ENCODE measurements around the gene HEPHL1. TPM values are rescaled to one million over a fixed set of nuclear protein-coding genes. Genes with fewer than 3 reads are reported as not detected.
"Not testable (repeated sequence)": the region's sequence is repeated elsewhere in the genome, so short reads cannot be mapped to it uniquely, and the experiment has no call there.

Gene HEPHL1
- total RNA-seq, 4 donors from 2014 or later, result not detected

DNA sequence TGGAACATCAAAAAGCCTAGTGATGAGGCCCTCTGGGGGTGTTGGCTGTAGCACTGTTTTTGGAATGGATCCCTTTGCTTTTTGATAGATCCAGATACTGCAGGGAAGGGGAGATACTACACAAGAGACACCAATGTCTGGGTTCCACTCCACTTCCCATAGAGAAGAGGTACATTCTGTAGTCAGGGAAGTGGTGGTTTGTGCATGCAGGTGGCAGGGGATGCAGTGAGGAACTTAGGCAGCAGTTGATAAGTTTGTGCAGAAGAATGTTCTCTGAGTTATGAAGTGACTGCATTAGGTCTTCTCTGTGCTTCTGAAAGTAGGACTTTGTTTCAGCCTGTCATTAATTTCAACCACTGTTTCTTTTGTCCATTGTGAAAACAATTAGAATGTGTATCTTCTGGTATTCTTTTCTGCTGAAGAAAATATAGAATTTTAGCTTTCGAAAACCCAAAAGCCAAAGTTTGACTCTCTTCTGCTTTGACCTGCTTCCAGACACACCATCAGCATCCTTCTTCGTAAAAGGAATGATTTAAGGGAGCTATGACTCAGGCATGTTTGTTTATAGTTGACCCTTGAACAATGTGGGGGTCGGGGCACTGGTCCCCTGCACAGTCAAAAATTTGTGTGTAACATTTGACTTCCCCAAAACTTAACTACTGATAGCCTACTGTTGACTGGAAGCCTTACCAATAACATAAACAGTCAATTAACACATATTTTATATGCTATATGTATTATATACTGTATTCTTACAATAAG, 133.1 kb downstream of the HEPHL1 start:
- TF ChIP-seq, protein P1, sequence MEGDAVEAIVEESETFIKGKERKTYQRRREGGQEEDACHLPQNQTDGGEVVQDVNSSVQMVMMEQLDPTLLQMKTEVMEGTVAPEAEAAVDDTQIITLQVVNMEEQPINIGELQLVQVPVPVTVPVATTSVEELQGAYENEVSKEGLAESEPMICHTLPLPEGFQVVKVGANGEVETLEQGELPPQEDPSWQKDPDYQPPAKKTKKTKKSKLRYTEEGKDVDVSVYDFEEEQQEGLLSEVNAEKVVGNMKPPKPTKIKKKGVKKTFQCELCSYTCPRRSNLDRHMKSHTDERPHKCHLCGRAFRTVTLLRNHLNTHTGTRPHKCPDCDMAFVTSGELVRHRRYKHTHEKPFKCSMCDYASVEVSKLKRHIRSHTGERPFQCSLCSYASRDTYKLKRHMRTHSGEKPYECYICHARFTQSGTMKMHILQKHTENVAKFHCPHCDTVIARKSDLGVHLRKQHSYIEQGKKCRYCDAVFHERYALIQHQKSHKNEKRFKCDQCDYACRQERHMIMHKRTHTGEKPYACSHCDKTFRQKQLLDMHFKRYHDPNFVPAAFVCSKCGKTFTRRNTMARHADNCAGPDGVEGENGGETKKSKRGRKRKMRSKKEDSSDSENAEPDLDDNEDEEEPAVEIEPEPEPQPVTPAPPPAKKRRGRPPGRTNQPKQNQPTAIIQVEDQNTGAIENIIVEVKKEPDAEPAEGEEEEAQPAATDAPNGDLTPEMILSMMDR (IDR thresholded peaks at IDR 0.05), result no peak
- no peak for TF ChIP-seq POLR2A (IDR thresholded peaks at IDR 0.05)
- no peaks in the 10 kb centered on the region for H3K4me1 ChIP-seq
- no peaks in the 10 kb centered on the region for H3K27me3 ChIP-seq
- H3K9me3 ChIP-seq, result no peaks in the 10 kb centered on the region
- no peak overlapping the region for H3K27ac ChIP-seq
- H3K4me3 ChIP-seq, result no peak overlapping the region
- intact Hi-C loops (cut with DNase I; ENCODE audit: low total_unique reads), result no loop called here
- no peaks in the 10 kb centered on the region for H3K36me3 ChIP-seq
- no peak for DNase-seq

DNA sequence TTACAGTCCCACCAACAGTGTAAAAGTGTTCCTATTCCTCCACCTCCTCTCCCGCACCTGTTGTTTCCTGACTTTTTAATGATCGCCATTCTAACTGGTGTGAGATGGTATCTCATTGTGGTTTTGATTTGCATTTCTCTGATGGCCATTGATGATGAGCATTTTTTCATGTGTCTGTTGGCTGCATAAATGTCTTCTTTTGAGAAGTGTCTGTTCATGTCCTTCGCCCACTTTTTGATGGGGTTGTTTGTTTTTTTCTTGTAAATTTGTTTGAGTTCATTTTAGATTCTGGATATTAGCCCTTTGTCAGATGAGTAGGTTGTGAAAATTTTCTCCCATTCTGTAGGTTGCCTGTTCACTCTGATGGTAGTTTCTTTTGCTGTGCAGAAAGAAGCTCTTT, 136.2 kb downstream of the HEPHL1 start:
- DNase-seq; H3K36me3 ChIP-seq; H3K4me1 ChIP-seq; H3K4me3 ChIP-seq; H3K27me3 ChIP-seq; intact Hi-C loops (cut with DNase I; ENCODE audit: low total_unique reads); H3K9me3 ChIP-seq; H3K27ac ChIP-seq: not testable (repeated sequence)

Small RNAs within 50 kb of the gene (small RNA-seq; reads per million reads assigned to genes)
- gene AP002795.1, result not detected

Other genes with a start within 250 kb of the HEPHL1 start
- 10 to 100 TPM; 35.1 to 64.8 (median 56.4) TPM for gene MED17, start 237.1 kb upstream of the HEPHL1 start, total RNA-seq
- 1 to 10 TPM in 1 of 4 donors, under 1 TPM in 1, not detected in 2; 0.49 to 2.5 TPM for gene VSTM5, start 170.7 kb upstream of the HEPHL1 start, total RNA-seq
- 10 to 100 TPM in 3 of 4 donors, 1 to 10 TPM in 1; 4.1 to 37.9 (median 15.1) TPM for gene PANX1, start 107.5 kb downstream of the HEPHL1 start, total RNA-seq